ENCODE results near the gene SAE1.

The SAE1 gene

GRCh38 chr19:47107202-47107952 lies 23.3 kb upstream of the SAE1 start:
- TF ChIP-seq ZFX (IDR thresholded peaks at IDR 0.05) (no peak), CTCF (conservative IDR thresholded peaks at IDR 0.05) (no peak)

GRCh38 chr19:47107953-47108746 lies 22.5 kb upstream of the SAE1 start:
- no peak for TF ChIP-seq ZFX (IDR thresholded peaks at IDR 0.05)
- H3K27ac ChIP-seq: no peak overlapping the region

More at GRCh38 chr19:47107202-47107952, 23.3 kb upstream of the SAE1 start:
- no peak overlapping the region for H3K27ac ChIP-seq

- TF ChIP-seq ZFX (IDR thresholded peaks at IDR 0.05): no peak
- no peak for TF ChIP-seq CTCF (conservative IDR thresholded peaks at IDR 0.05)
- H3K27ac ChIP-seq: no peak overlapping the region
Observed at GRCh38 chr19:47109177-47109540, 21.5 kb upstream of the SAE1 start.

DNA sequence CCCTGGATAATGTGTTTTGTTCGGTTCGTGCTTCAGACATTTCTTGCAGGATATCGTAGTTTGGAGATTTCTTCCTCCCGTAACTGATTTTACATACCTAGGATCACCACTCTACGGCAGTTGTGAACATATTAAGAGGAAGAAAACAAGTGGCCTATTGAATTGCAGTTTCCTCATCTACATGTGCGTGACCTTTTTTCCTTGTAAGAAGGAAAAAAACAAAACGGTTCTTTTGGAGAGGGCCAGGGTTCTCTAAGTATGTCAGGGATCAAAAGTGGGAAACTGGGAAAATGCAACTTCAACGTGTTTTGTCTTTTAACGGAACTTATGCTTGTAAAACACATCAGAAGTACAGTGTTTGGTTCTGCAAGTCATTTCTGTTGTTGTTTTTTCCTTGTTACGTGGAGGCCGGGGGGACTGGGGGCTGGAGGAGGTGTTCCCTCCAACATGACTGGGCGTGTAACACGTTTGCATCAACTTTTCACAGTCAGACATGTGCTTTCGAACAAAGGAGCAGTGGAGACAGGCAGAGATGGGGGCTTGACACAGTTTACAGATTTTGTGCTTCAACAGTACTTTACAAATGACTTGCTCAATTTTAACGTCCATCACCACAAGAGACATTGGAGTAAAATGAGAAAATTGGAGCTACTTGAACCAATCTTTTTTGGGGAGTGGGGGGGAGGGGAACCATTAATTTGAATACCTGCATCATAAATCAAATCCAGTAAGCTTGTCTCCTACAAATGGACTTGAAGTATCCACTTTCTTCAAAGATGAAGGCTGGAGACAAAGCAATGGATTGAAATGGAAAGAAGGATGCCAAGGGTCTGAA lies 20.9 kb upstream of the SAE1 start:
- H3K27ac ChIP-seq: no peak overlapping the region
- TF ChIP-seq CTCF (conservative IDR thresholded peaks at IDR 0.05) (no peak), ZFX (IDR thresholded peaks at IDR 0.05) (no peak)

- H3K27ac ChIP-seq: peak overlapping the region; percentile 99
- TF ChIP-seq CTCF (conservative IDR thresholded peaks at IDR 0.05) (no peak), ZFX (IDR thresholded peaks at IDR 0.05) (no peak)
Observed at GRCh38 chr19:47110521-47111005, 20.1 kb upstream of the SAE1 start.

GRCh38 chr19:47111006-47111621 lies 19.5 kb upstream of the SAE1 start:
- peak overlapping the region; percentile 99 for H3K27ac ChIP-seq
- no peak for TF ChIP-seq ZFX (IDR thresholded peaks at IDR 0.05)

DNA sequence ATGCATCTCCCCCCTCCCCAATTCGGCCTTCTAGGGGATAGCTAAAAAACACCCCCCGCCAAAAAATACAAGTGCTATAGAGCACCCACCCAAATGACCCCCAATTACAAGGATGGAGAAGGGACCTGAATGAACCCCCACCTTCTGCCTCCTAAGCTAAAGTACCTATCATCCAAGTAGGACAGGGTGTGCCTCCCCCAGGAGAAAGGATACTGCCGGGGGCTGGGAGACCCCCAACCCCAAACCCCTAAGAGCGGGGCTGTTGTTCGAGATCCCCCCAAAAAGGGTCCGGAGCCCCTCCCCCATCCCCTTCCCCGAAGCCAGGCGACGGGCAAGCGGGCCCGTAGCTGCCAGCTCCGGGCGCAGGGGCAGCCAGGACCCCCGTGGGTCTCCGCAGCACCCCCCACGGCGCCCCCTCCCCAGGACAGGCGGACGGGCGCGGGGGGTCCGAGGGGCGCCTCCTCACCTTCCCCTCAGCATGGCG lies 18.9 kb upstream of the SAE1 start:
- TF ChIP-seq ZFX (IDR thresholded peaks at IDR 0.05) (no peak), CTCF (conservative IDR thresholded peaks at IDR 0.05) (no peak)
- H3K27ac ChIP-seq: peak overlapping the region; percentile 99
